ENCODE data around the gene SORT1. TPM values are rescaled to one million over a fixed set of nuclear protein-coding genes. Genes with fewer than 3 reads are reported as not detected.

SORT1 gene
- polyA plus RNA-seq, 2 donors: 25.3 to 34.9 TPM

DNA sequence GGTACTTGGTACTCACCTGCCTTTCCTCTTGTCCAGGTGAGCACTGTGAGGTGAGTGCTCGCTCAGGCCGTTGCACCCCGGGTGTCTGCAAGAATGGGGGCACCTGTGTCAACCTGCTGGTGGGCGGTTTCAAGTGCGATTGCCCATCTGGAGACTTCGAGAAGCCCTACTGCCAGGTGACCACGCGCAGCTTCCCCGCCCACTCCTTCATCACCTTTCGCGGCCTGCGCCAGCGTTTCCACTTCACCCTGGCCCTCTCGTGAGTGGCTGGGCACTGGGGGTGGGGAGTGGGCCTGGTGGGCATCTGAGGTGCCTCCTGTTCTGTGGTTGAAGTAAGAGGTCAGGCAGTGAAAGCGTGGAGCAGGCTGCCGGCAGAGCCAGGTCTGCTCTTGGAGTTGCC, 136.7 kb downstream of the SORT1 start:
- H3K36me3 ChIP-seq (ENCODE audit: control insufficient read depth in 2 of 2, insufficient read depth in 2 of 2, low read length in 1 of 2): peaks cover 0 to 37% of the 10 kb centered on the region in 2 donors
- peaks cover 4 to 20% of the 10 kb centered on the region in 2 donors for H3K4me1 ChIP-seq (ENCODE audit: control insufficient read depth in 2 of 2, insufficient read depth in 2 of 2, low read length in 1 of 2)
- H3K27me3 ChIP-seq (ENCODE audit: control insufficient read depth in 1 of 2, insufficient read depth in 2 of 2, low read length in 2 of 2): no peaks in the 10 kb centered on the region
- no peaks in the 10 kb centered on the region for H3K9me3 ChIP-seq (ENCODE audit: control insufficient read depth in 2 of 2, insufficient read depth in 1 of 2, low read depth in 1 of 2, low read length in 1 of 2)
- H3K4me3 ChIP-seq (ENCODE audit: low read depth in 1 of 2, low read length in 2 of 2): no peak overlapping the region
- WGBS, 2 donors: 87 to 90% methylated on average over 16 of the region's 16 CpGs
- H3K27ac ChIP-seq (ENCODE audit: low read depth in 2 of 2, low read length in 1 of 2): no peak overlapping the region

DNA sequence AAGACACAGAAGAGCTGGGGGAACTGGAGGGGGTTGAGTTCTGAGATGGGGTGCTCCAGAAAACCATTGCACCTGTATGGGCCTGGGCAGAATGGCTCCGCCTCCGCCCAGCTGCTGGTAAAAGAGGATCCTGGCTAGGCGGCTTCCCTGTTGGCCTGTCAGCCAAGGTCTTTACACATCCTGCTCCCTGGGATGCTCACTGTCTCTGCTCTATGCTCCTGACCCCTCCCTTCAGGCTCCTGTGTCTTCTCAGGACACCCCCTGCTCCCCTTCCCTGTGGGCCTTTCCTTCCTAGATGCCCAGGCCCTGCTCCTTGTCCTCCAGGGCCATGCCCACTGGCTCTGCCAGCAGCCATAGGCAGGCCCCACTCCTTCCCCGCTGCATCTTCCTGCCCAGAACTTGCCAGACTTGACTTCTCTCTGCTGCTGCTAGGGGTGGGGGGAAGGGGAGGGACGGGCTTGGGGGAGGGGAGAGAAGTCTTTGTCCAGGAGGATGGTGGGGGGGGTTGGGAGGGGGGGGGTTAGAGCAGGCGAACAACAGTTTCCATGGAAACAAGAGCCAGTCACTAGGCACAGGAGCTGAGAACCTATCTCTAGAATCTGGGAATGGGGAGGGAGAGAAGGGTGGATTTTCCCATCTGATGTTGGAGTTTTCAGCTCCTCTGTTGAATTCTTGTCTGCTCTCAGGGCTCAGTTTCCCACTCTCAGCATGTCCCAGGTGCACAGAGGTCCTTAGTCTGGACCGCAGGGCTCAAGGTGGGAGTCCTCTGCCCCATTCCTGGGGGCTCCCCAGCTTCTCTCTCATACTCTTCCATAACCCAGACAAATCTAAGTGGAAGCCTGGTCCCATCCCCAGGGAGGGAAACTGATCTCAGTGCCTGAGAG, 137.8 kb downstream of the SORT1 start:
- H3K4me3 ChIP-seq (ENCODE audit: low read depth in 1 of 2, low read length in 2 of 2): no peak overlapping the region
- H3K9me3 ChIP-seq (ENCODE audit: control insufficient read depth in 2 of 2, insufficient read depth in 1 of 2, low read depth in 1 of 2, low read length in 1 of 2): no peaks in the 10 kb centered on the region
- no peaks in the 10 kb centered on the region for H3K27me3 ChIP-seq (ENCODE audit: control insufficient read depth in 1 of 2, insufficient read depth in 2 of 2, low read length in 2 of 2)
- peak overlapping the region in 1 of 2 donors; percentile 51 for H3K27ac ChIP-seq (ENCODE audit: low read depth in 2 of 2, low read length in 1 of 2)
- 66% methylated on average over 7 of the region's 7 CpGs for WGBS, 2 donors
- peaks cover 7 to 27% of the 10 kb centered on the region in 2 donors for H3K4me1 ChIP-seq (ENCODE audit: control insufficient read depth in 2 of 2, insufficient read depth in 2 of 2, low read length in 1 of 2)
- peaks cover 0 to 27% of the 10 kb centered on the region in 2 donors for H3K36me3 ChIP-seq (ENCODE audit: control insufficient read depth in 2 of 2, insufficient read depth in 2 of 2, low read length in 1 of 2)

Other genes with a start within 250 kb of the SORT1 start
- 100 to 1,000 TPM in 1 of 2 donors, 10 to 100 TPM in 1; 31.4 to 124 TPM for gene SARS1, start 184.0 kb downstream of the SORT1 start, polyA plus RNA-seq
- gene CELSR2, start 148.4 kb downstream of the SORT1 start, polyA plus RNA-seq: 10 to 100 TPM; 17.4 to 19.4 TPM
- 10 to 100 TPM in 1 of 2 donors, 1 to 10 TPM in 1; 6.3 to 10.4 TPM for gene PSRC1, start 114.8 kb downstream of the SORT1 start, polyA plus RNA-seq
- under 1 TPM; 0.08 to 0.14 TPM for gene MYBPHL, start 90.9 kb downstream of the SORT1 start, polyA plus RNA-seq
- gene PSMA5, start 28.5 kb upstream of the SORT1 start, polyA plus RNA-seq: 10 to 100 TPM; 19.5 to 63.6 TPM
- under 1 TPM; 0.16 to 0.38 TPM for gene SYPL2, start 68.6 kb upstream of the SORT1 start, polyA plus RNA-seq
- gene ATXN7L2, start 86.0 kb upstream of the SORT1 start, polyA plus RNA-seq: 1 to 10 TPM; 3.6 to 6.4 TPM
- gene CYB561D1, start 96.2 kb upstream of the SORT1 start, polyA plus RNA-seq: 1 to 10 TPM; 3.7 to 4.8 TPM
- gene AMIGO1, start 111.8 kb upstream of the SORT1 start, polyA plus RNA-seq: 1 to 10 TPM in 1 of 2 donors, under 1 TPM in 1; 0.71 to 1.6 TPM
- gene GPR61, start 142.0 kb upstream of the SORT1 start, polyA plus RNA-seq: under 1 TPM in 1 of 2 donors, not detected in 1; 0.06 TPM
- 1 to 10 TPM; 3.5 to 6.8 TPM for gene GNAI3, start 150.7 kb upstream of the SORT1 start, polyA plus RNA-seq
- not detected for gene GNAT2, start 221.7 kb upstream of the SORT1 start, polyA plus RNA-seq
- 10 to 100 TPM; 15.7 to 16.3 TPM for gene AMPD2, start 221.9 kb upstream of the SORT1 start, polyA plus RNA-seq